ENCODE measurements around the gene CCDC33. TPM values are rescaled to one million over a fixed set of nuclear protein-coding genes. Genes with fewer than 3 reads are reported as not detected.
A peak's percentile ranks its signal among the peaks of the same experiment; 100 is the strongest.

Gene CCDC33
- total RNA-seq, 1 donor from 2014 or later: not detected

DNA sequence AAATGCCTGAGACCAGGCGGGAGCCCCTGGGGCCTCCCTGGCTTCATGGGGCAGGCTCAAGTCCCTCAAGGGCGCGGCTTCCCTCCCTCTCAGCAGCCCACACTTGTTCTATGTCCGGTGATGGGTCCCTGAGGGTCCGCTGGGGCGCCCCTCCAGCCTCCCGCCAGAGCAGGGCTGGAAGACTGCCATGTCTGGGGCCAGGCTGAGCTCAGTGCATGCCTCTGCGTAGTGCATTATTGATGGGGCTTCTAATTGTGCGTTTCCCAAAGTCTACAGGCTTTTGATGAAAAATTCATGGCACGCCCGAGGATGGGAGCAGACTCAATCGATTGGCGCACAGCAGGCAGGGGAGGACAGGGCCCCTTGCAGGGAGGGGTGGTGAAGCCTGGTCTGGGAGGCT is 80.0 kb downstream of the CCDC33 start:
- H3K36me3 Mint-ChIP-seq (ENCODE audit: low read depth): no peaks in the 10 kb centered on the region

DNA sequence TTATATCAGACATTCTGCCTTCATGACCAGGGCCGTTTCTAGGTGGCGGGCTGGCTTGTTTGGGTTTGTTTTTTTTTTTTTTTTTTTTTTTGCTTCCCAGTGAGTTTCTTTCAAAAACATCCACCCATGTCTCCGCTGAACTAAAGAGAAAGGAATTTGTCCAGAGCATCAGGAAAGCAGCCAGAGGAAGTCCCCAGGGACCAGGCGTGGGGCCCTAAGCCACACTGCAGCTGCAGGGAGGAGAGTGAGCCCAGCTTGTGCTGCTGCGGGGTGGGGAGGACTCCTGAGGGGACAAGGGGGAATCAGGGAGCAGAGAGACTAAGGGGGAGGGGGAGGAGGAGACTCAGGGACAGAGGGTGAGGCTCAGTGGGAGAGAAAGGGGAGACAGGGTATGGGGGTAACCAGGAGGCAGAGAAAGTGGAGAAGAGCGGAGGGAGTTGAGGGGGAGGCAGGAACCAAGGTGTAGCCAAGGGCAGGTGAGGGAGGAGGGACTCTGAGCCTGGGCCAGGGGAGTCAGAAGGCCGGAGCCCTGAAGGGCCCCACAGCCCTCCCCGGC is 81.8 kb downstream of the CCDC33 start:
- Mint-ChIP-seq H3K4me1 (ENCODE audit: low read depth) (peaks cover 67% of the 10 kb centered on the region), H3K4me3 (ENCODE audit: unreplicated experiment) (peak overlapping the region; percentile 16), H3K27ac (ENCODE audit: unreplicated experiment) (peak overlapping the region; percentile 98), H3K36me3 (ENCODE audit: low read depth) (no peaks in the 10 kb centered on the region), H3K9me3 (ENCODE audit: low read depth) (no peaks in the 10 kb centered on the region), H3K27me3 (ENCODE audit: low read depth) (no peaks in the 10 kb centered on the region)
- no peak for DNase-seq (ENCODE audit: low spot score)
- TF ChIP-seq CTCF (IDR thresholded peaks at IDR 0.05): no peak

More for the DNA sequence above, 80.0 kb downstream of the CCDC33 start:
- TF ChIP-seq CTCF (IDR thresholded peaks at IDR 0.05): no peak
- no peak for DNase-seq (ENCODE audit: low spot score)
- H3K4me3 Mint-ChIP-seq (ENCODE audit: unreplicated experiment): no peak overlapping the region
- H3K4me1 Mint-ChIP-seq (ENCODE audit: low read depth): peaks cover 73% of the 10 kb centered on the region
- H3K27ac Mint-ChIP-seq (ENCODE audit: unreplicated experiment): peak overlapping the region; percentile 53
- no peaks in the 10 kb centered on the region for H3K9me3 Mint-ChIP-seq (ENCODE audit: low read depth)
- H3K27me3 Mint-ChIP-seq (ENCODE audit: low read depth): no peaks in the 10 kb centered on the region

DNA sequence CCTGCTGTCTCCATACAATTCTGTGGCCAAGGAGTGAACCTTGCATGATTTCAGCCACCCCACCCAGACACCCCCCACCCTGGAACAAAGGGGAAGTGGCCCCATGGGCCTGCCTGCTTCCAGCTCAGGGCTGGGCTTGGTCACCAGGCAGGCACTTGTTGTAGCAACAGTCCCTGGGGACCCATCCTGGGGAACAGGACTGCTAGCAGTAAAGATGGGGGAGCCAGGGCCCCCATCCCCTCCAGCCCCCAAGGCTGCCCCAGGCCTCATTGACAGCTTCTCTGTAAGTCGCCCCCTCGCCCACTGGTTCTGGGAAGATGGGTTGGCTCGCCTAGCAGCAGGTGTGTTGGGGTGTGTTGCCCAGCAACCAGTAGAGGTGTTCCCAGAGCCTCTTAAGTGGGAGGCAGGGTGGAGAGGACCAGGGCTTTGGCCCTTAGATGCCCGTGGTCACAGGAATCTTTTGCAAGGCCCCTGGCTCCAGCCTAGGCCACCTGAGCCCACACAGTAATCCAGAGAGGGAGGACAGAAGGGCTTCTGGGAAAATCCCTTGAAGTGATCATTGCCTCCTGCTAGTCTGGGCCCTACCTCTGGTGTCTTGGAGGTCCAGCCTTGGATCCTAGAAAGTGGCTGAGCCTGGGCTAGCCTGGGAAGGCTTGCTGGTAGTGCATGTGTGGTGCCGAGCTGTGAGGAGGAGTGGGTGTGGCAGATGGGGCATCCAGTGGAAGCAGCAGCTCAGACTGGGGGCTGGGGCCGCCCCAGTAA is 82.4 kb downstream of the CCDC33 start:
- no peak for DNase-seq (ENCODE audit: low spot score)
- Mint-ChIP-seq H3K27me3 (ENCODE audit: low read depth) (no peaks in the 10 kb centered on the region), H3K36me3 (ENCODE audit: low read depth) (no peaks in the 10 kb centered on the region), H3K4me1 (ENCODE audit: low read depth) (peaks cover 67% of the 10 kb centered on the region), H3K27ac (ENCODE audit: unreplicated experiment) (peak overlapping the region; percentile 98), H3K9me3 (ENCODE audit: low read depth) (no peaks in the 10 kb centered on the region), H3K4me3 (ENCODE audit: unreplicated experiment) (peak overlapping the region; percentile 16)
- TF ChIP-seq CTCF (IDR thresholded peaks at IDR 0.05): no peak

DNA sequence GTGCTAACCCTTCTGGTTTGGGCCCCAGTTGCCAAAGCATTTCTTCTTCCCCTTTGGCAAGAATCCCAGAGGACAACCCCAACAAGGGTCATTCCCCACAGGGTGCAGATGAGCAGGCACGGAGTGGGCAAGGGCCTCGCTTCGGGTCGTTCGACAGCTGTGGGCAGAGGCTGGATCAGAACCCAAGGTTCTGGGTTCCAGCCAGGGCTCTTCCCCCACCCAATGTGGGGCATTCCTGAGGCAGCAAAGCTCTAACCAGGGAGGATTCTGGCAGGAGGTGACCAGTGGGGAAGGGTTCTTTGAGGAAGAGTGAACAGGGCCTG is 83.0 kb downstream of the CCDC33 start:
- Mint-ChIP-seq H3K36me3 (ENCODE audit: low read depth) (no peaks in the 10 kb centered on the region), H3K4me1 (ENCODE audit: low read depth) (peaks cover 62% of the 10 kb centered on the region), H3K27ac (ENCODE audit: unreplicated experiment) (peak overlapping the region; percentile 41), H3K4me3 (ENCODE audit: unreplicated experiment) (no peak overlapping the region), H3K27me3 (ENCODE audit: low read depth) (no peaks in the 10 kb centered on the region), H3K9me3 (ENCODE audit: low read depth) (no peaks in the 10 kb centered on the region)
- DNase-seq (ENCODE audit: low spot score): no peak
- TF ChIP-seq CTCF (IDR thresholded peaks at IDR 0.05): no peak

- Mint-ChIP-seq H3K9me3 (ENCODE audit: low read depth) (no peaks in the 10 kb centered on the region), H3K4me1 (ENCODE audit: low read depth) (peaks cover 56% of the 10 kb centered on the region), H3K27me3 (ENCODE audit: low read depth) (no peaks in the 10 kb centered on the region), H3K36me3 (ENCODE audit: low read depth) (no peaks in the 10 kb centered on the region), H3K27ac (ENCODE audit: unreplicated experiment) (no peak overlapping the region), H3K4me3 (ENCODE audit: unreplicated experiment) (no peak overlapping the region)
- DNase-seq (ENCODE audit: low spot score): no peak
- TF ChIP-seq CTCF (IDR thresholded peaks at IDR 0.05): no peak
These were observed 83.6 kb downstream of the CCDC33 start for GRCh38 chr15:74319596-74320351.

Measured in chondrocyte (in vitro differentiated cells).